Natural killer cell (primary cell): Measurements from ENCODE around the gene ACTN2. TPM values are rescaled to one million over a fixed set of nuclear protein-coding genes. Genes with fewer than 3 reads are reported as not detected.

Experiments used
- ATAC-seq, 3 donors: fragments of 150-1000 bp in 2 of 3; fragments of 200-7000 bp in 1 of 3; cut with Tn5 transposase; 1 replicate in 1 of 3; 2 replicates in 2 of 3; pipeline ENCODE4 v1.10.0; 2021; ENCODE audit warnings: mild to moderate bottlenecking in 2 of 3, moderate library complexity in 2 of 3
- DNase-seq, 2 donors: peaks; one replicate each; pipeline versions ENCODE4 v3.0.0 to v3.0.0-alpha.2; 2013 to 2021; ENCODE audit warnings: mixed read lengths in 1 of 2
- H3K27ac ChIP-seq: one replicate; pipeline ENCODE4 v1.5.1; 2013; ENCODE audit warnings: mild to moderate bottlenecking, low read length
- H3K27me3 ChIP-seq: one replicate; pipeline ENCODE4 v1.6.1; 2013; ENCODE audit warnings: low read length; ENCODE audit not compliant: control insufficient read depth, insufficient read depth
- H3K36me3 ChIP-seq: one replicate; pipeline ENCODE4 v1.6.1; 2013; ENCODE audit warnings: low read length; ENCODE audit not compliant: control insufficient read depth, insufficient read depth
- H3K4me1 ChIP-seq: one replicate; pipeline ENCODE4 v1.6.1; 2013; ENCODE audit warnings: low read length; ENCODE audit not compliant: control insufficient read depth, insufficient read depth
- H3K4me3 ChIP-seq: one replicate; pipeline ENCODE4 v1.5.1; 2013; ENCODE audit warnings: low read length
- H3K9me3 ChIP-seq: one replicate; pipeline ENCODE4 v1.6.1; 2013; ENCODE audit warnings: low read length; ENCODE audit not compliant: control insufficient read depth, insufficient read depth
- H3K27ac Mint-ChIP-seq, 2 donors: one replicate each; pipeline ENCODE4 v1.8.0; 2022; ENCODE audit warnings: mild to moderate bottlenecking in 2 of 2, mixed read lengths in 2 of 2, moderate library complexity in 1 of 2
- H3K27me3 Mint-ChIP-seq, 2 donors: one replicate each; pipeline ENCODE4 v1.8.0; 2022; ENCODE audit warnings: low read depth in 2 of 2, mixed read lengths in 2 of 2
- H3K36me3 Mint-ChIP-seq: one replicate; pipeline ENCODE4 v1.8.0; 2022; ENCODE audit warnings: mixed read lengths
- H3K4me1 Mint-ChIP-seq, 2 donors: one replicate each; pipeline ENCODE4 v1.8.0; 2022; ENCODE audit warnings: mixed read lengths in 2 of 2
- H3K4me3 Mint-ChIP-seq: one replicate; pipeline ENCODE4 v1.8.0; 2022; ENCODE audit warnings: mild to moderate bottlenecking, moderate library complexity, mixed read lengths
- H3K9me3 Mint-ChIP-seq, 2 donors: one replicate each; pipeline ENCODE4 v1.8.0; 2022; ENCODE audit warnings: mixed read lengths in 2 of 2
- CTCF ChIP-seq: fragments of 200-600 bp; IDR thresholded peaks from one replicate; pipeline ENCODE4 v1.8.0; 2022; ENCODE audit warnings: antibody characterized with exemption
- WGBS: methylation state at CpG from one replicate; pipeline ENCODE4 v1.1.7; 2013; ENCODE audit warnings: missing lambda C conversion rate; ENCODE audit not compliant: insufficient coverage; 5-methylcytosine and 5-hydroxymethylcytosine counted together
- intact Hi-C: fragments of 100-400 bp; cut with micrococcal nuclease; formaldehyde crosslinking; loops from one replicate; pipeline ENCODE4 v1.14.2; 2022
- total RNA-seq, 4 donors: library from RNA; stranded (reverse); fragments of 120-200 nt in 1 of 4; gene quantifications; one replicate each; pipeline versions ENCODE4 v1.2.3 to v1.2.4, GENCODE V29; 2013 to 2022

Gene ACTN2
- total RNA-seq, 3 donors from 2014 or later (not counting 1 experiment from before 2014, with no cell fraction given), result not detected

DNA sequence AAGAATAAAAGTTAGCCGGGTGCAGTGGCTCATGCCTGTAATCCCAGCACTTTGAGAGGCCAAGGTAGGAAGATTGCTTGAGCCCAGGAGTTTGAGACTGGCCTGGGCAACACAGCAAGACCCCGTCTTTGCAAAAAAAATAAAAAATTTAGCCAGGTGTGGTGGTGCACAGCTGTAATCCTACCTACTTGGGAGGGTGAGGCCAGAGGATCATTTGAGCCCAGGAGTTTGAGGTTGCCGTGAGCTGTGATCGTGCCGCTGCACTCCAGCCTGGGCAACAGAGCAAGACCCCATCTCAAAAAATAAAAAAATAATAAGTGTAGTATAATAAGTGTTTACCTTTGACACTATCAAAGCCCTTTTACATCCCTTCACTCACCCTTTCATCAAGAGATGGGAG lies 5.0 kb downstream of the ACTN2 start:
- TF ChIP-seq CTCF, result no peak
- Mint-ChIP-seq H3K27me3 (peaks cover 30 to 35% of the 10 kb centered on the region in 2 donors), H3K27ac (no peak overlapping the region), H3K9me3 (no peaks in the 10 kb centered on the region), H3K4me3 (no peak overlapping the region), H3K36me3 (no peaks in the 10 kb centered on the region), H3K4me1 (peaks cover 0 to 7% of the 10 kb centered on the region in 2 donors)
- WGBS, result 84% methylated on average over 2 of the region's 5 CpGs
- Histone ChIP-seq H3K4me1 (peaks cover 11% of the 10 kb centered on the region), H3K36me3 (no peaks in the 10 kb centered on the region), H3K27ac (no peak overlapping the region), H3K4me3 (no peak overlapping the region), H3K27me3 (peaks cover 19% of the 10 kb centered on the region), H3K9me3 (no peaks in the 10 kb centered on the region)
- intact Hi-C loops, result no loop called here
- ATAC-seq (no peak), DNase-seq (no peak)

GRCh38 chr1:236692128-236692527 lies 5.8 kb downstream of the ACTN2 start:
- Histone ChIP-seq H3K27ac (no peak overlapping the region), H3K9me3 (no peaks in the 10 kb centered on the region), H3K4me3 (no peak overlapping the region), H3K36me3 (no peaks in the 10 kb centered on the region), H3K27me3 (peaks cover 15% of the 10 kb centered on the region), H3K4me1 (peaks cover 4% of the 10 kb centered on the region)
- H3K9me3 Mint-ChIP-seq, result no peaks in the 10 kb centered on the region
- intact Hi-C loops, result no loop called here
- H3K27ac Mint-ChIP-seq, result no peak overlapping the region
- no peak for DNase-seq
- H3K4me1 Mint-ChIP-seq, result peaks cover 0 to 6% of the 10 kb centered on the region in 2 donors
- H3K27me3 Mint-ChIP-seq, result peaks cover 28 to 35% of the 10 kb centered on the region in 2 donors
- no peak overlapping the region for H3K4me3 Mint-ChIP-seq
- no peaks in the 10 kb centered on the region for H3K36me3 Mint-ChIP-seq
- WGBS, result 88% methylated on average over 3 of the region's 3 CpGs
- ATAC-seq, result no peak
- TF ChIP-seq CTCF, result no peak

GRCh38 chr1:236692742-236693141 lies 6.4 kb downstream of the ACTN2 start:
- peaks cover 10% of the 10 kb centered on the region for H3K27me3 ChIP-seq
- H3K27ac ChIP-seq, result no peak overlapping the region
- no peaks in the 10 kb centered on the region for H3K9me3 ChIP-seq
- Mint-ChIP-seq H3K4me1 (no peaks in the 10 kb centered on the region), H3K9me3 (no peaks in the 10 kb centered on the region), H3K36me3 (no peaks in the 10 kb centered on the region), H3K27me3 (peaks cover 26 to 29% of the 10 kb centered on the region in 2 donors), H3K4me3 (no peak overlapping the region), H3K27ac (no peak overlapping the region)
- H3K36me3 ChIP-seq, result no peaks in the 10 kb centered on the region
- 89% methylated on average over 10 of the region's 10 CpGs for WGBS
- ATAC-seq (no peak), DNase-seq (no peak)
- H3K4me3 ChIP-seq, result no peak overlapping the region
- H3K4me1 ChIP-seq, result no peaks in the 10 kb centered on the region
- TF ChIP-seq CTCF, result no peak
- intact Hi-C loops, result no loop called here

DNA sequence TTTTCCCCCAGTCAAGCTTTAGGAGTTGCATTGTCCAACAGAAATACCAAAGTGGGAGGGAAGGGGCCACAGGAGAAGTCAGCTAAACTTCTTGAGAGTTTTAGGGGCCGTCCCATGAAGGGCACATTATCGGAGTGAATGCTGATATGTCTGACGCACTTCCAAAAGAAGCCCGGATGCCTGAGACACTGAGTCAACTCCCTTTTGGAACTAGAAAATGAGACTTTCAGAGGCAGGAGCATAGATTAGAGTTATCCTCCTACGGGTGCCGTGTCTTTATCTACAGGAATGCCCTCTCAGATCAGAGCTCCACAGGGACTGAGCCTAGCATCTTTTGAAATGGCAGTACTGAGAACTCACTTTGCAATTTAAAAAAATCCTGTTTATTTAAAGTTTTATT lies 13.1 kb downstream of the ACTN2 start:
- Mint-ChIP-seq H3K4me3 (no peak overlapping the region), H3K36me3 (no peaks in the 10 kb centered on the region), H3K27ac (no peak overlapping the region), H3K4me1 (no peaks in the 10 kb centered on the region), H3K9me3 (no peaks in the 10 kb centered on the region), H3K27me3 (peaks cover 13 to 17% of the 10 kb centered on the region in 2 donors)
- no peaks in the 10 kb centered on the region for H3K9me3 ChIP-seq
- no peak for ATAC-seq
- TF ChIP-seq CTCF, result no peak
- H3K27me3 ChIP-seq, result no peaks in the 10 kb centered on the region
- no peaks in the 10 kb centered on the region for H3K36me3 ChIP-seq
- intact Hi-C loops, result no loop called here
- no peak overlapping the region for H3K27ac ChIP-seq
- 90% methylated on average over 6 of the region's 6 CpGs for WGBS
- H3K4me1 ChIP-seq, result no peaks in the 10 kb centered on the region
- no peak for DNase-seq
- no peak overlapping the region for H3K4me3 ChIP-seq
